GM12878 (cell line): ENCODE data around the gene BCKDK. TPM values are rescaled to one million over a fixed set of nuclear protein-coding genes. Genes with fewer than 3 reads are reported as not detected.

Source experiments
- ATAC-seq: fragments of 200-7000 bp; cut with Tn5 transposase; 3 replicates; pipeline ENCODE4 v1.9.1; 2020; ENCODE audit warnings: mild to moderate bottlenecking, moderate library complexity
- BruUV-seq: library from RNA; stranded (reverse); fragments of 400-500 nt; replicated peaks from 2 replicates; lab custom pipeline; 2021; lab: Mats Ljungman, UMichigan
- CTCF ChIA-PET: fragments of 300-600 bp; sonication (Branson Sonifier 250); formaldehyde crosslinking; extraction: SDS; loops from one replicate; lab custom pipeline; 2021; ENCODE audit warnings: inconsistent platforms; lab: Yijun Ruan, JAX
- POLR2A ChIA-PET: fragments of 350-600 bp; formaldehyde crosslinking; extraction: SDS; loops from one replicate; lab custom pipeline; 2021; ENCODE audit warnings: inconsistent platforms; lab: Charles Lee
- RAD21 ChIA-PET: fragments of 300-600 bp; sonication (Branson Sonifier 250); formaldehyde crosslinking; loops from one replicate; lab custom pipeline; 2023; ENCODE audit warnings: antibody characterized with exemption; ENCODE audit not compliant: unreplicated experiment; lab: Charles Lee
- SMC1A ChIA-PET: fragments of 300-600 bp; sonication (Branson Sonifier 250); formaldehyde crosslinking; loops from one replicate; lab custom pipeline; 2023; ENCODE audit not compliant: unreplicated experiment, uncharacterized antibody; lab: Charles Lee
- DNase-seq: peaks from one replicate; pipeline ENCODE4 v3.0.0-alpha.2; 2011; ENCODE audit warnings: low read depth, low spot score
- FAIRE-seq: peaks from 3 replicates; lab custom pipeline; 2011; peaks lifted over from hg19 to GRCh38; lab: Jason Lieb, UNC
- H2AFZ ChIP-seq: 2 replicates; pipeline ENCODE4 v1.6.0; 2011; ENCODE audit warnings: low read depth, low read length, control low read depth; ENCODE audit not compliant: control insufficient read depth
- H3K27ac ChIP-seq: 2 replicates; pipeline ENCODE4 v1.5.1; 2011; ENCODE audit warnings: control low read depth; ENCODE audit not compliant: control insufficient read depth, insufficient read depth
- H3K27me3 ChIP-seq, 2 experiments: replicated peaks in 1 of 2; 2 replicates each; pipeline versions ENCODE4 v1.6.0 to v1.6.1; 2011; ENCODE audit warnings: low read length in 1 of 2; ENCODE audit not compliant: control insufficient read depth in 2 of 2, insufficient read depth in 2 of 2
- H3K36me3 ChIP-seq, 2 experiments: 2 replicates each; pipeline ENCODE4 v1.5.1; 2011; ENCODE audit warnings: low read length in 1 of 2; ENCODE audit not compliant: control insufficient read depth in 2 of 2, insufficient read depth in 2 of 2
- H3K4me1 ChIP-seq: 2 replicates; pipeline ENCODE4 v1.6.1; 2011; ENCODE audit warnings: mild to moderate bottlenecking, low read length, moderate library complexity, mixed read lengths; ENCODE audit not compliant: control insufficient read depth, insufficient read depth
- H3K4me2 ChIP-seq: 2 replicates; pipeline ENCODE4 v1.6.0; 2011; ENCODE audit warnings: control low read depth; ENCODE audit not compliant: control insufficient read depth, insufficient read depth
- H3K4me3 ChIP-seq: fragments of 200-600 bp; sonication (generic); 2 replicates; pipeline ENCODE4 v1.5.1; 2016
- H3K79me2 ChIP-seq: 2 replicates; pipeline ENCODE4 v1.6.0; 2011; ENCODE audit warnings: low read length; ENCODE audit not compliant: control insufficient read depth, insufficient read depth
- H3K9ac ChIP-seq: 2 replicates; pipeline ENCODE4 v1.8.0; 2011; ENCODE audit warnings: low read length, control low read depth, mixed read lengths; ENCODE audit not compliant: control insufficient read depth, insufficient read depth
- H3K9me3 ChIP-seq: replicated peaks from 3 replicates; pipeline ENCODE4 v1.5.1; 2011; ENCODE audit warnings: mild to moderate bottlenecking, low read length; ENCODE audit not compliant: control insufficient read depth, insufficient read depth
- H4K20me1 ChIP-seq: 2 replicates; pipeline ENCODE4 v1.6.0; 2011; ENCODE audit not compliant: control insufficient read depth, insufficient read depth
- BCLAF1 ChIP-seq: fragments of 450-650 bp; IDR thresholded peaks from 2 replicates; pipeline ENCODE4 v1.6.1; 2017; ENCODE audit warnings: antibody characterized with exemption, mild to moderate bottlenecking, moderate library complexity
- E2F4 ChIP-seq: IDR thresholded peaks from 2 replicates; pipeline ENCODE4 v1.6.1; 2012; ENCODE audit warnings: low read depth, low read length, improper control_type of control experiment
- ELK1 ChIP-seq: IDR thresholded peaks from 2 replicates; pipeline ENCODE4 v1.6.1; 2012; ENCODE audit warnings: low read depth, low read length, improper control_type of control experiment
- FOXM1 ChIP-seq: IDR thresholded peaks from 2 replicates; pipeline ENCODE4 v1.6.1; 2012; ENCODE audit warnings: low read depth, mild to moderate bottlenecking, inconsistent platforms, low read length, moderate library complexity
- HDAC6 ChIP-seq: fragments of 200-600 bp; sonication (generic); IDR thresholded peaks from one replicate; pipeline ENCODE4 v1.8.0; 2017; ENCODE audit warnings: antibody characterized with exemption; ENCODE audit not compliant: unreplicated experiment
- IRF5 ChIP-seq: fragments of 450-650 bp; IDR thresholded peaks from 2 replicates; pipeline ENCODE4 v1.6.1; 2017; ENCODE audit warnings: borderline replicate concordance
- NRF1 ChIP-seq: conservative IDR thresholded peaks from 2 replicates; pipeline ENCODE4 v1.6.1; 2011; ENCODE audit warnings: mild to moderate bottlenecking, low read depth, low read length, improper control_type of control experiment
- RB1 ChIP-seq: fragments of 450-650 bp; formaldehyde crosslinking; IDR thresholded peaks from 2 replicates; pipeline ENCODE4 v1.6.1; 2017; ENCODE audit warnings: mild to moderate bottlenecking, borderline replicate concordance
- SUZ12 ChIP-seq: fragments of 200-600 bp; sonication (generic); IDR thresholded peaks from one replicate; pipeline ENCODE4 v1.6.1; 2018; ENCODE audit warnings: antibody characterized with exemption, mild to moderate bottlenecking; ENCODE audit not compliant: unreplicated experiment
- TCF3 ChIP-seq: IDR thresholded peaks from 2 replicates; pipeline ENCODE4 v1.6.1; 2012; ENCODE audit warnings: low read depth, mild to moderate bottlenecking, low read length, borderline replicate concordance; ENCODE audit not compliant: insufficient read depth
- USF1 ChIP-seq: IDR thresholded peaks from 2 replicates; pipeline ENCODE4 v1.6.1; 2011; ENCODE audit warnings: borderline replicate concordance, low read depth, mild to moderate bottlenecking, moderate library complexity, mixed read lengths, low read length; ENCODE audit not compliant: insufficient read depth; ENCODE audit errors: extremely low read length
- WGBS: methylation state at CpG from one replicate; pipeline ENCODE4 v1.1.6; 2016; ENCODE audit warnings: low lambda C conversion rate; ENCODE audit not compliant: insufficient replicate concordance, insufficient coverage; ENCODE audit errors: missing lambda C conversion rate; 5-methylcytosine and 5-hydroxymethylcytosine counted together
- in situ Hi-C: fragments of 300-500 bp; cut with MboI; formaldehyde crosslinking; loops from 9 replicates; pipeline ENCODE4 v1.14.3; 2018; ENCODE audit warnings: mixed read lengths
- intact Hi-C: fragments of 100-400 bp; cut with micrococcal nuclease; formaldehyde crosslinking; loops from one replicate; pipeline ENCODE4 v1.14.2; 2022; ENCODE audit not compliant: unreplicated experiment
- polyA plus RNA-seq, 11 experiments: library from polyadenylated mRNA; depleted of rRNA in 4 of 11; unstranded in 6 of 11; stranded (reverse) in 5 of 11; fragments of >200 nt; fragmentation: Nextera tagmentation in 4 of 11; fragmentation: Illumina TruSeq in 1 of 11; extraction: Ambion mirVana in 4 of 11; extraction: Trizol in 1 of 11; gene quantifications; 1 replicate in 1 of 11; 2 replicates in 10 of 11; pipeline versions ENCODE4 v1.2.1 to v1.2.3, GENCODE V29; 2011 to 2016; ENCODE audit warnings: inconsistent platforms in 2 of 11, missing spikeins in 2 of 11, low read depth in 1 of 11
- total RNA-seq, 4 experiments: library from RNA; depleted of rRNA in 3 of 4; stranded (reverse); fragments of >200 nt in 3 of 4; fragmentation: Illumina TruSeq in 1 of 4; extraction: Trizol in 1 of 4; gene quantifications; 2 replicates each; pipeline versions ENCODE4 v1.2.1 to v1.2.3, GENCODE V29; 2013 to 2021

BCKDK gene
- total and polyA plus RNA-seq, 10 of the 15 experiments (the other 5 are each of a cell fraction or from before 2014, with no cell fraction given) = 0.68 to 56.6 (median 32.8) TPM

GRCh38 chr16:31094424-31095120 lies 13.6 kb upstream of the BCKDK start, which contains the start of gene VKORC1:
Gene VKORC1, minus strand, starts transcription at chr16:31094797. Its CDS starts 68 bp downstream, at chr16:31094729.
- peak; percentile 73 for FAIRE-seq
- in situ Hi-C loops (loop anchor here (5.0 kb wide), 1 partner anchor 107 kb away; the partner anchor contains the start of gene HSD3B7), intact Hi-C loops (loop anchor here (1.0 to 10.0 kb wide), 6 partner anchors 20 to 348 kb away; partner anchors contain the start of genes HSD3B7, SETD1A, STX4 and ZNF646)
- SMC1A ChIA-PET = interaction anchor here (0.8 to 1.7 kb wide), 2 partner anchors 100 to 109 kb away, joined by 3 to 5 read pairs; no protein-coding TSS in a partner anchor
- CTCF ChIA-PET = interaction anchor here (0.7 to 4.2 kb wide), 8 partner anchors 8 to 775 kb away, joined by 3 to 27 read pairs (median 6); partner anchors contain the start of genes HSD3B7, ZNF646 and ZNF668
- DNase-seq = peak; percentile 87
- Histone ChIP-seq H3K9ac (peak within 1 kb of the TSS; percentile 83), H3K27ac (peak within 1 kb of the TSS; percentile 81), H3K27me3 (no peaks in the 10 kb centered on the region), H4K20me1 (no peaks in the 10 kb centered on the region), H3K4me1 (peaks cover 8% of the 10 kb centered on the region), H3K9me3 (no peaks in the 10 kb centered on the region), H3K4me3 (peak within 1 kb of the TSS; percentile 99), H2AFZ (peak within 1 kb of the TSS; percentile 95), H3K79me2 (peaks cover 20% of the 10 kb centered on the region), H3K4me2 (peak within 1 kb of the TSS; percentile 86), H3K36me3 (peaks cover 0 to 2% of the 10 kb centered on the region in 2 experiments; a peak in 3 of 4 replicates)
- ATAC-seq = peak; percentile 89
- BruUV-seq = TSS peak; percentile 70
- RAD21 ChIA-PET = interaction anchor here (0.7 to 1.8 kb wide), 7 partner anchors 21 to 348 kb away, joined by 3 to 8 read pairs (median 5); partner anchors contain the start of genes HSD3B7, ZNF646, ZNF668 and ZNF843
- 1% methylated on average over 69 of the region's 69 CpGs for whole genome bisulfite sequencing
- POLR2A ChIA-PET = interaction anchor here (0.6 to 2.0 kb wide), 8 partner anchors 21 to 324 kb away, joined by 3 to 5 read pairs (median 4); partner anchors contain the start of genes FUS, KAT8, STX4 and ZNF646
- TF ChIP-seq USF1 = no peak
- no peak for TF ChIP-seq NRF1
- no peak for TF ChIP-seq SUZ12
- TF ChIP-seq ELK1 = no peak
- TF ChIP-seq IRF5 = peak; percentile 18; the same call in 1 of the 2 replicates
- no peak for TF ChIP-seq BCLAF1
- TF ChIP-seq E2F4 = no peak
- no peak for TF ChIP-seq FOXM1
- TF ChIP-seq HDAC6 = no peak
- TF ChIP-seq RB1 = peak; percentile 18; the same call in 1 of the 2 replicates
- 0 out of 2 replicates have a peak, but pooled peaks have one; percentile 8 for TF ChIP-seq TCF3
